HG02870 (cell line): ENCODE results near the gene BIN1.
"Not testable (repeated sequence)": the region's sequence is repeated elsewhere in the genome, so short reads cannot be mapped to it uniquely, and the experiment has no call there.

ENCODE experiments used
- ATAC-seq: cut with Tn5 transposase; IDR thresholded peaks from one replicate; pipeline ENCODE4 v1.9.1; 2021; ENCODE audit warnings: mild to moderate bottlenecking, moderate library complexity; ENCODE audit not compliant: unreplicated experiment

Gene BIN1

DNA sequence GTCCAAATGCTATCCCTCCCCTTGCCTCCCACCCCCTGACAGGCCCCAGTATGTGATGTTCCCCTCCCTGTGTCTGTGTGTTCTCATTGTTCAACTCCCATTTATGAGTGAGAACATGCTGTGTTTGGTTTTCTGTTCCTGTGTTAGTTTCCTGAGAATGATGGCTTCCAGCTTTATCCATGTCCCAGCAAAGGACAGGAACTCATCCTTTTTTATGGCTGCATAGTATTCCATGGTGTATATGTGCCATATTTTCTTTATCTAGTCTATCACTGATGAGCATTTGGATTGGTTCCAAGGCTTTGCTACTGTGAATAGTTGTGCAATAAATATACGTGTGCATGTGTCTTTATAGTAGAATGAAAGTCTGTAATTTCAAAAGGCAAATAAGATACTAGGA, 78.2 kb downstream of the BIN1 start:
- not testable (repeated sequence) for ATAC-seq

DNA sequence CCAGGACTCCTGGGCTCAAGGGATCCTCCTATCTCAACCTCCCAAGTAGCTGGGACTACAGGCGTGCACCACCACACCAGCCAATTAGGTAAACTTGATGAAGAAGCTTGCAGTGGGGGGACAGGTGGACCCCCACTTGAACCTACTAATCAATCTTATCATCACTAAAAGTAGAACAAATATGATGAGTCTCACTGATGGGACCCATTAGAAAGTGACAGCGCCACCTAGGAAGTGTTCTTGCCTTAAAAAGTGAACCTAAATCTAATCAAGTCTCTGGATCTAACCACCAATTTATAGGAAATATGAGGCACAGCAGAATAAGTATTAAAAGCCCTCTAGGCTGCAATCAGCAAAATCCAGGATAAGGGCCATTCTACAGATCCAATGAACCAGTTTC, 79.2 kb downstream of the BIN1 start:
- ATAC-seq: no peak

DNA sequence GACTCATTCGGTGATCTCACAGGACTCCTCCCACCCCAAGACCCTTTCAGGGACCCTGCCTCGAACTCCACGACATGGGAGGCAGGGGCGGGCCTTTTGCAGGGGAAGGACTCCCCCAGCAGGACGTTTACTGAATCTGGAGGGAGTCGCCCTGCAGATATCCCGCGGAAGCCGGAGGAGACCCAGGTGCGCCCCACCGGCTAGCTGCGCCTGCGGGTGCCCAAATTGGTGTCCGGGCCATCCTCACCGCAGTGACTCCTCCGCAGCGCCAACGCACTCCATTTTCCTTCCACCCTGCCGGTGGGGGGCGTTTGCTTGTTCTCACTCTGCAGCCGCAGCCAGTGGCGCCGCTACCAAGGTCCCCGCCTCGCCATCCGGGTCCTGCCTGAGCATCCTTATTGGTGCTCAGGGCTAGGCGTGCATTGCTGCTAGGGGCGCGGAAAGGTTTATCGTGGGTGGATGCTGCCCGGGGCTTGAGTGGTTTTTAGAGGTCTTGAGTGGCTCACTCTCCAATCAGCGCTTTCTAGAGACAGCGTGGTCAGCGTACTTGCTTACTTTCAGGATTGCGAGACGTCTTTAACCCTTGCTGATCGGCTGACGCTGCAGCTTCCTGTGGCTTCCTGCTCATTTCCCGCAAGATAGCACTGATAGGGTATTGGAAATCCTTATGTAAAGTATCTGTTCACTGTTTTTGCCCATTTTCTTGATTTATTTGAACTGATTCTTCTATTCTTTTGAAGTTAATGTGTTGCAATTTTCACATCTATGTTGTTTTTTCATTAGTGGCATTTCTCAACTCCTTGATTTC, 81.4 kb downstream of the BIN1 start:
- ATAC-seq: peak; percentile 85

DNA sequence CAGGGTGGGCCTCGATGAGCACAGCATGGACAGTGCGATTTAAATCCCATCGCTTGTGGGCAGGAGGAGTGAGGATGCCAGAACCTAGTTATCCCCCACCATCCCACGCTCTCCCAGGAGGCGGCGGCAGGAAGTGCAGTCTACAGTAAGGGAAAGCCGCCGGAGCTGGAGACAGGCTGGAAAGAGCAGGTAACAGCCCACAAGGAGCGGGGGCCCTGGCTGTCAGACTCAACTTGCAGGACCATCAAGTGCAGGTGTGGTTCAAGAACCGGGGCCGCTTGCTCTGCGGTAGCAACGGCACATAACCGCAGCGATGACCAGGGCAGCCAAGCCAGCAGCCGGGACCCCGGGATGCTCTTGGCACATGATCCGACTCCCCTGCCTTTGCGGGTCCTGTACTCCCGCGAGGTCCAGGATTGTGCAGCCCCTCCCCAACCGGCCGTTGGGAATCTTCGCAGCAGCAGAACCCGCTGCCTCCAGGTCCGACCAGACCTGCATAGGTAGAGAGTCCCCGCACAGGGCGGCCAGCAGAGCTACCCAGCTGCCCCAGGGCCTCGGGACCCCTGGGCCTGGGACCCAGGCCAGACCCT, 82.1 kb downstream of the BIN1 start:
- no peak for ATAC-seq

DNA sequence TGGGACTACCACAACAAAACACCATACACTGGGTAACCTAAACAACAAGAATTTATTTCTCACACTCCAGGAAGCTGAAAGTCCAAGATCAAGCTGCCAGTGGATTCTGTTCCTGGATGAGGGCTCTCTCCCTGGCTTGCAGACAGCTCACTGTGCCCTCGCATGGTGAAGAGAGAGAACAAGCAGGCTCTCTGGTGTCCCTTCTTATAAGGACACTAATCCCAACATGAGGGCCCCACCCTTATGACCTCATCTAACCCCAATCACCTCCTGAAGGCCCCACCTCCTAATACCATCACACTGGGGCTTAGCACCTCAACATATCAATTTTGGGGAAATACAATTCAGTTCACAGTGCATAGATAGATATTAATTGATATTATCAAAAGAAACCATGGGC, 83.5 kb downstream of the BIN1 start:
- no peak for ATAC-seq

DNA sequence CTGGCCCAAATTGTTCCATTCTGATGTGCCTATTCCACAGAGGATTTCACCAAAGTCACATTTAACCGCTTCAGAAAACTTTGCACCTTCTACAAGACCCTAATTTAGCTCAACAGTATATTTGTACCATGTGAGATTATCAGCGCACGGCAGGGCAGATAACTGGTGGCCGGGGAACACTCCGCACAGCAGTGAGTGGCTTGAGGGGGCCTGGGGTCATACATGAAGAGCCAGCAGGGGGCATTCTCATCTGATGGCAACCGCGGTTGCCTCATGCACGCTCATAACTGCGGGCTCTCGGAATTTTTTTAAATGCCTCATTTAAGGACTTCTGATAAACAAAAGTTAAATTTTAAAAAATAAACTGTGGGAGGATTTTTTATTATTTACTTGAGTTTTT, 84.1 kb downstream of the BIN1 start:
- ATAC-seq: no peak

DNA sequence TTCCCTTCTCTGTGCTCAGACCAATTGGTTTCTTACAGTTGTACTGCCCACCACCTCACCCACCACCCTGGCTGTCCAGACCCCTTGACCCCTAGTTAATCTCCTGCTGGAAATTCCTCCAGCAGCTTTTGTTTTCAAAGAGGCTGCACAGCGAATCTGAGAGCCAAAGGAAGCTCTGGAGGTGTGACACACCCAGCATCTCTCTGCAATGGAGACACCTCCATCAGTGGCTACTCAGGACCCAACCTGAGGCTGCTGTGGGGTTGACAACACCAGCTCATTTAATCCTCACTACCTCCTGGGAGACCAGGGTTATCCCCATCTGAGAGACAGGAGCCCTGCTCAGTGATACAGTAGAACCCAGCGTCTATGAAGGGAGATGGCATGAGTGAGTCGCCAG, 86.4 kb downstream of the BIN1 start:
- ATAC-seq: no peak

DNA sequence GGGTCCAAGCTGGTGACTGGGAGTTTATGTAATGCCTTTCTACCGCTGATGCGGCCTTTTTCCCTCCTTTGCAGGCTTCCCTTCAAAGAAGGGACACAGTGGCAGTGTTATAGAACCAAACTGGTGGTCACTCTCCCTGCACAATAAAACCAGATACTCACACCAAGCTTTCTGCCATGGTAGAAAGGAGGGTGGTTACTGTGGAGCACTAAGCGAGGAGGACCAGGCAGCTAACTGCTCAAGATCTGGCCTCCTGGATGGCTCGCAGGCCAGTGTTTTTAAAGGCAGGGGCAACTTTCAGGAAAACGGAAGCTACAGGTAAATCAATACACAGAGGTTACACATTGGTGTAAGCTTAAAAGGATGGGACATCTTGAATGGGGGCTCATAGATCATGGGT, 89.4 kb downstream of the BIN1 start:
- ATAC-seq: no peak

DNA sequence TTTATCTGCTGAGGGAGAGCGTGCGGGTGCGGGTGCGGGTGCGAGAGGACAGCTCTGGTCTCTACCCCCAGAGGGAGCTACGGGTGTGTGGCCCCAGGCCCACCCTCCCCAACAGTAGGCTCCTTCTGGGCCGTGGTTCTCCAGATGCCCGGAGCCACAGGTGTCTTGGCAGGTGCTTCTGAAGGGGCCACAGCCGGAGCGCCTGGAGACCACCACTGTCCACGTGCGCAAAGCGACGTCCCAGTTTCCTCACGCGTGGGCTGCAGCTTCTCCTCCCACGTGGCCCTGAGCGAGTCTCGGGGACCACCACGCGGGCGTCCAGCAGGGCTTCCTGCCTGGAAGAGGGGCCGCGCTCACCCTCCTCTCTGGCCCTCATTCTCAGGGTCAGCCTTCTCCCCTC, 90.6 kb downstream of the BIN1 start:
- no peak for ATAC-seq

DNA sequence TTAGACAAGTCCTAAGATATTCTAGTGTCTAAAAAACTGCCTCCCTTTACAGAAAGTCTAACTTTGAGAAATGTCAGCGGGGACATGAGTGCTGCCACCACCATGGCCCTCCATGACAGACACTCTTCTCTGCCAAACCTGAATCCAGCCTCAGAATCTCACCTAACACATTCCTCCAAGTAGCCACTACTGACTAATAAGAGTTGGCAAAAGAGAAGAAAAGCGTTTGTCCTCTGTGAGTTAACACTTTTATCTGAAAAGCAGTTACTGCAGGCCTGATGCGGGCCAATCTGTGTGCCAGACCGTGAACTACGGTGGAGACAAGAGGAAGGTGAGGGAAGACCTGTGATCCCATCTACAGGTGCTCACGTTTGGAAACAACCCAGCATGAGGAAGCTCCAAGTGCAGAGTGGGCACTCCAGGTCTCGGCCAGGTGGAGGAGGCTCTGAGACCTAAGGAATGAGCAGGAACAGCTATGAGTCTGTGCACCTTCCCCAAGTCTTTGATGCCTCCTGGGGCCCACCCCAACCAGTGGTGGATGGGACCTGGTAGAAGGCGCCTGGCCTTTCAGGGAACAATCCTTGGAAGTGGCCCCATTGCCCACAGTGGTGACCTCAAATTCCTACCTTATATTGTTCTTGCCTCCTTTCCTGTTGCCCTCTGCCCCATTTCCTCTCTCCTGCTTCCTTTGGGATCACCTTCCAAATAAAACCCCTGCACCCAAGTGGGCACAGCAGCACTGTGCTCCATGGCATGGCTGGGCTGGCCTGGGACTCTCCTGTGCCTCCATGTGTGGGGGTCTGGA, 91.6 kb downstream of the BIN1 start:
- no peak for ATAC-seq

DNA sequence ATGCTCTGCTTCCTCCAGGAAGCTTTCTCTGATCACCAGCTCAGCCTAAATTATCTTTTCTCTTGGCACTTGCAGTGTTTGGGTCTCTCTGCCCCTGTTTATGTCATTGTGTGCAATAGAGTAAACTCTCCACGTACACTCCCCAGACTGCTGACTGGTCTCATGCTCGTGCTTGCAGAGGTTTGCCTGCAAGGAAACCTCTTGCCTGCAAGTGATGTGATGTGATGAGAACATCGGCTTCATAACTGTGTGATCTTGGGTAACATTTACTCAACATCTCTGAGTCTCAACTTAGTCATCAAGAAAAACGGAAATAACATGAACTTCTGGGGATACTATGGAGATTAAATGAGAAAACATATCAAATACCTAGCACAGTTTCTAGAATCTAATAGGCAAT, 92.3 kb downstream of the BIN1 start:
- ATAC-seq: no peak

DNA sequence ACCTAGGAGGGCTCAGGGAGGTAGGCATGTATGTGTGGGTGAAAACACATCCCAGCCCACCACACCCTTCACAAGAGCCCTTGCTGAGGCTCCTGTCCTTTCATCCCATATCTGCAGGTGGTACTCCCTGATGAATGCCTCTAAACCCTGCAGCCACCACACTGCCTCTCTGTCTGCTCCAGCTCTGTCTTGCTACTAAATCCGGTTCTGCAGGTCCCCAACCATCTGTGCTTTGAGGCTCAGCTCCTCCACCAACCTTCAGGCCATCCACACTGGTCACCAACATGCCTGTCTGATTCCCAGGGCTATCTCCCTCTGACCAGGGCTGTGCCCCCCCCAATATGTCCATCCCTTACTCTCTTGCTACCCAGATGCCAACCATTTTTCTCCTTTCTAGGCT, 92.7 kb downstream of the BIN1 start:
- ATAC-seq: no peak

DNA sequence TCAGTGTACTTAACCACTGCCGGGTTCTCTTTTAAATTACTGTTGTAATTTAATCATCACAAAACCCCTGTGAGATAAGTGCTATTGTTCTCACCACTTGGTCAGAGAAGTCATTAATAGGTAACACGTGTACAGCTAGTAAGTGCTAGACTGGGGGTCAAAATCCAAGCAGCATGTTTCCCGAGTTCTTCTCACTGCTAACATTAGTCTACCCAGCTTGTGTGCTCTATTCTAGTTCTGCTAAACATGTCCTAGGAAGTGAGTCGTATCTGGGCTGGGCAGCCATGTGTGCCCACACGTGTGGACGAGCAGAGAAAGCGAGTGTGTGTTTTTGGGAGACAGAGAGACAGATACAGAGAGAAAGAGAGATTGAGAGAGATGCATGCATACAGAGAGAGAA, 94.1 kb downstream of the BIN1 start:
- no peak for ATAC-seq

DNA sequence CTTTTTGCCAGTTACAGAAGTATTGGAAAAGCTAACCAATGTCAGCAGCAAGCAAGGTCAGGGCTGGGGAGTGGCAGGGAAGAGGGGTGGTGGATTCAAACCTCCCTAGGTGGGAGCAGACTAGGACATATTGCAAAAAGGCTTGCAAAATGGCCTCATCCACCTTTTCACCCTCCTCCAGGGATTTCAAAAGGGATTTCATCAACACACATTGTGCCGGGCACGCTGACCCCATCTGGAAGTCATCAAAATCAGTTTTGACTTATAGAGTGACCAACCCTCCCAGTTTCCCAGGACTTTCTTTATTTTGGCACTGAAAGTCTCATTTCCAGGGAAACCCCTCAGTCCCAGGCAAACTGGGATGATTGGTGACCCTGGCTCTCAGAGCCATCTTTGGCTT, 94.7 kb downstream of the BIN1 start:
- no peak for ATAC-seq

DNA sequence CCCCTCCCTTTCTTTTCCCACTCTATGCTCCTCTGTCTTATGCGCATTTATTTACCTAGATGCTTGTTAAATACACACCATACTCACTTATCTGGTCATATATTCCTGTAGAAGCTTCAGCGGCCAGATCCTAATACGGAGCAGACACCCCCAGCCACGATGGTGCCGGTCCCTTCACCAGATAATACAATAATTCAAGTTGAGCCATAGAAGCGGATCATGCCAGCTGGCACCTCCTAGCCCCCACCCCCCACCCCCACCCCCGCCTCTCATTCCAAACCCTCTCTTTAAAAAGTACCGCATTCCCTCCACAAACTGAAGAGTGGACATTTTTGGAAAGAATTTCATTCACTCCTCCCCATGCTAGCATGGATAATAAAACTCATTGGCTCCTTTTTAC, 95.2 kb downstream of the BIN1 start:
- ATAC-seq: no peak

DNA sequence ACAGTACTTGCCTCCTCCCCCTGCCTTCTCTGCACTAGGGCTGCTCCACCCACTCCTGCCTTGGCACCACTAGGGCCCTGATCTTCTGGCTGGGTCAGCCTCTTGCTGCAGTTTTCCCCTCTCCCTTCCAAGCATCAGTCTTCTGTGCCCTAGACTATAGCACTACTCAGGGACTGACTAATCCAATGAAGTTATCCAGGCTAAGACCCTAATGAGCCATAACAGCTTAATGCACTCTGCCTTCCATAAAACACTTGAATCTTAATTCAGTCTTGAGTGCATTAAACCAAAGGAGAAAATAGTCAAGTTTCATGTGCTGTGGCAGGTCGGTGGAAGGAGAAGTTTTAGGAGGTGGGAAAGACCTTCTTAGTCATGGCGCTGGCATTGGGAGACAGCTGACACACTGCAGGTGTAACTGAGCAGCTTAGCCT, 95.7 kb downstream of the BIN1 start:
- no peak for ATAC-seq

DNA sequence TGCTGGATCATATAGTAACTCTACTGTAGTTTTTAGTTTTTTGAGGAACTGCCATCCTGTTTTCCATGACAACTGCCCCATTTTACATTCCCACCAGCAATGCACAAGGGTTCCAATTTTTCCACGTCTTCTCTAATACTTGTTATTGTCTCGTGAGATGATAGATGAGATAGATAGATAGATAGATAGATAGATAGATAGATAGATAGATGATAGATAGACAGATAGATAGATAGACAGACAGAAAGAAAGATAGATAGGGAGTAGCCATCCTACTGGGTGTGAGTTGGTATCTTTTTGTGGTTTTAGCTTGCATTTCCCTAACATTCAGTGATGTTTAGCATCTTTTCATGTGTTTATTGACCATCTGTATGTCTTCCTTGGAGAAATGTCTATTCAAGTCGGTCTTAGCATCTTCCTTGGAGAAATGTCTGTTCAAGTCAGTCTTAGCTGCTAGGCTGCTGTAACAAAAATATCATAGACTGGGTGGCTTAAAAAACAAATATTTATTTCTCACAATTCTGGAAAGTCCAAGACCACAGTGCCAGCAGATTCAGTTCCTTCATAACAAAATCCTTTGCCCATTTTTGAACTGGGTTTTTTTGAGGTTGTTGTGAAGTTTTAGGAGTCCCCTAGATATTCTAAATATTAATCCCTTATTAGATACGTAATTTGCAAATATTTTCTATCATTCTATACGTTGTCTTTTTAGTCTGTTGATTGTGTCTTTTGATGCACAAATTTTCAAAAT, 98.5 kb downstream of the BIN1 start:
- ATAC-seq: no peak

DNA sequence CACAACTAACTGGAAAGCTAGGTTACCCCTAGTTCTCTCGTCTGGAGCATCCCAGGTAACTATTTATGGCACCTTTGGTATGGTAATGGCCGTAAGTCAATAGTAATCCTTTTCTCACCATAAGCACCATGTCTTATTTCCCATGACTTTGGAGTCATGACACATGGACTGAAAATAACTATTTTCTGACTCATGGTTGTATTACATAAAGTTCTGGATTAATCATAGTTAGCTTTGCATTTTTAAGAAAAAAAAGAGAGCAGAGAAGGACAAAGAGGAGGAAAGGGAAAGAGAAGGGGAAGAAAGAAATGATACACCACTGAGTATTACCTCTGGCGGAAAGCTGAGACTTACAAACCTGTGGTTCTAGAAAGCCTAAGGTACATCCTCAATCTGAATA, 99.3 kb downstream of the BIN1 start:
- no peak for ATAC-seq

DNA sequence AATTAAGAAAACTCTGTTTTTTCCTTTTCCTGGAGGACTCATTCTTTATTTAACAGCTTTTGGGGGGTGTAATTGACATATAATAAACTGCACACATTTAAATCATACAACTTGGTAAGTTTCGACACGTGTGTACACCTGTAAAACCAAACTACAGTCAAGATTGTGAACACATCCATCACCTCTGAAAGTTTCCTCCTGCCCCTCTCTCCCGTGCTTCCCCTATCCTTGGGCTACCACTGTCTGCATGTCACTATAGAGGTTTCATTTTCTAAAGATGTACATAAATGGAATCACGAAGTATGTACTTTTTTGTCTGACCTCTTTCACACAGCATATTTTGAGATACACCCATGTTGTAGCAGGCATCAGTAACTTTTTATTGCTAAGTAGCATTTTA, 100.0 kb downstream of the BIN1 start:
- ATAC-seq: no peak

DNA sequence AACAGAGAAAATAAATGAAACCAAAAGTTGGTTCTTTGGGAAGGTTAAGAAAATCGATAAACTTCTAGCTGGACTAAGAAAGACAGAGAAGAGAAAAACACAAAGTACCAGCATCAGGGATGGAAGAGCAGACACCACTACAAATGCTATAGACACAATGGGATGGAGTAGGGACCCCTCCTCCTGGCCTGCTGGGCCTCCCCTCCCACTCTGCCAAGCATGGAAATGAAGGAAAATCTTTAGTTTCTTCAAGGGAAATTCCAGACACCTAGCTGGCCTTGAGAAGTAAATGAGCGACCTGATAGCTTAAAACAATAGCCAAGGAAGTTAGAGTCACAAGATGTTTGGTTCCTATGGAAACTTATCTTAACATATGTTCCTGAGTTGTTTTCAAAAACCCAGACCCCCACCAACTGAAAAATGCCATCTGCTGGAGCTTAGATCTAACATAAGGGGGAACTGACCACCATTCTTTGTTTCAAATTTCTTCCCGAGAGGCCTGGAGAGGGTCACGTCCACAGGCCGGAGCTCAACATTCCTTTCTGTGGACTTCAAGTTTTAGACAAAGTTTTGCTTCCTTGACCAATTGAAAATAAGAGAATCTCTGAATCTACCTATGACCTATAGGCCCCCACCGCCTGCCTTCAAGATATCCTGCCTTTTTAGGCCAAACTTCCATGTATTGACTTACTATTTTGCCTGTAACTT, 101.9 kb downstream of the BIN1 start:
- no peak for ATAC-seq
